ENCODE results near the gene TDRD7.
"Not testable (repeated sequence)": the region's sequence is repeated elsewhere in the genome, so short reads cannot be mapped to it uniquely, and the experiment has no call there.

The TDRD7 gene

GRCh38 chr9:97479496-97480159, 67.7 kb downstream of the TDRD7 start:
- no peak for DNase-seq (ENCODE audit: low read depth)

- no peak for DNase-seq (ENCODE audit: low read depth)
Measured at GRCh38 chr9:97480174-97480573, 68.3 kb downstream of the TDRD7 start.

DNA sequence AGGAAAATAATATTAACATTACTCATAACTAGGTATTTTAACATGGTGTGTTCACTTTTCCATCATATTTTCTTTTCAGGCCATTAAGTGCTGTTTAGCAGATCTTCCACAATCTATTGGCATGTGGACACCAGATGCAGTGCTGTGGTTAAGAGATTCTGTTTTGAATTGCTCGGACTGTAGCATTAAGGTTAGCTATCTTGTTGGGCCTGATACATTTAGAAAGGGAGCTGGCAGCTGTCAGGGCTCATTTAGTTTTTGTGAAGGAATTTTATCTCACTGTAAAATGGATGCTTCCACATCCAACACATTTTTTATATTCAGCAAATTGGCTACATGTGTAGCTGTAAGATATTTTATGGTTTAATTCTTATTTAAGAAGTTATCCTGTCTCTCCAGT, 68.9 kb downstream of the TDRD7 start:
- no peak for DNase-seq (ENCODE audit: low read depth)

GRCh38 chr9:97484134-97484533, 72.2 kb downstream of the TDRD7 start:
- DNase-seq (ENCODE audit: low read depth), result no peak

DNA sequence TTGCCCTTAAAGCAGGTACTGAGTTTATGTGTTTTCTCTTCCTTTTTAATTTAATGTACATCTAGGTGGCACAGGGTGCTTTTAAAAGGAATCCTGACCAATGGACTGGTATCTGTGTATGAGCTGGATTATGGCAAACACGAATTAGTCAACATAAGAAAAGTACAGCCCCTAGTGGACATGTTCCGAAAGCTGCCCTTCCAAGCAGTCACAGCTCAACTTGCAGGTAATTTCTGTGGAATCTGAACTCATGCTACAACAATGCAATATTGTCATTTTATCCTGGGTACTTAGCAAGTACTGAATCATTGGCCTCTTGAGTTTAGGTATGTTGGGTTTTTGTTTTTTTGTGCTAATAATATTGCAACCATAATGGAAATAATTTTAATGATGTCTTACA, 75.2 kb downstream of the TDRD7 start:
- DNase-seq (ENCODE audit: low read depth), result no peak

GRCh38 chr9:97487861-97488260, 76.0 kb downstream of the TDRD7 start:
- no peak for DNase-seq (ENCODE audit: low read depth)

DNA sequence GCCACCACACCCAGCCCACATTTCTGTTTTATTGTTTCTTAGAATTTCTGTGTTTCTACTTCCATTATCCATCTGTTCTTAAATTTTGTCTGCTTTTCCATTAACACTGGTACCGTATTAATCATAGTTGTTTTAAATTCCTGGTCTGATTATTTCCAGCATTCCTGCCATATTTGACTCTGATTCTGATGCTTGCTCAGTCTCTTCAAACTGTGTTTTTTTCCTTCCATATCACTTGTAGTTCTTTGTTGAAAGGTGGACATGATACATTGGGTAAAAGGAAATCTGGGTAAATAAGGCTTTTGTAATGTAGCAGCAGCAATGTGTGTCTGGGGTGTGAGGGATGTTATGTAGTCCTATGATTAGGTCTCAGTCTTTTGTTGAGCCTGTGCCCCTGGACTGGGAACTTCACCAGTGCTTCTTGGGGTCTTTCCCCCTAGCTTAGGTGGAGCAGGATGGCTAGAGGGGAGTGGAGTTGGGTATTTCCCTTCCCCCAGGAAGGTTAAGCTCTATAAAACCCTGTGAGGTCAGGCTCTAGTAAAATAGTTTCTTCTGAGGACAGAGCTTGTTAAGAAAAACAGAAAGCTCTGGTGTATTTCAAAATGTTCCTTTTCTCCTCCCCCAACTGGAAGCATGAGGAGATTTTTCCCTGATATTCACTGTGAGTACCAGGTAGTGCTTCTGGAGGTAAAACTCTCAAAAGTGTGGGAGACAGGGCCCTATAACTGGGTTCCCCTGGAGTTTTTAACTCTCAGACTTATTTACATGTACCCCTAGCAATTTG, 79.5 kb downstream of the TDRD7 start:
- DNase-seq (ENCODE audit: low read depth), result no peak

GRCh38 chr9:97497558-97498375, 85.9 kb downstream of the TDRD7 start:
- DNase-seq (ENCODE audit: low read depth), result not testable (repeated sequence)

DNA sequence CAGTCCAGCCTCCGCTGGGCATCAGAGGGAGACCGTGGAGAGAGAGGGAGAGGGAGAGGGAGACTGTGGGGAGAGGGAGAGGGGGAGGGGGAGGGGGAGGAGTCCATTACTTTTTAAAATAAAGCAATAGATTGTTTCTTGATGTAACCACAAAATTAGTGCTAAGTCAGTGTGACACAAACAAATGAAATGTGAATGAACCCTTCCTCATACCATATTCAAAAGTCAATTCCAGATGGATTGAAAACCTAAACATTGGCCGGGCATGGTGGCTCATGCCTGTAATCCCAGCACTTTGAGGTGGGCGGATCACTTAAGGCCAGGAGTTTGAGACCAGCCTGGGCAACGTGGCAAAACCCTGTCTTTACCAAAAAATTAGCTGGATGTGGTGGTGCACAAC, 87.0 kb downstream of the TDRD7 start:
- DNase-seq (ENCODE audit: low read depth), result not testable (repeated sequence)

GRCh38 chr9:97500263-97500662, 88.4 kb downstream of the TDRD7 start:
- DNase-seq (ENCODE audit: low read depth), result no peak

- no peak for DNase-seq (ENCODE audit: low read depth)
Measured at GRCh38 chr9:97500765-97501176, 88.9 kb downstream of the TDRD7 start.

- no peak for DNase-seq (ENCODE audit: low read depth)
Measured at GRCh38 chr9:97501177-97501971, 89.5 kb downstream of the TDRD7 start, which contains the start of gene TMOD1. TSS of gene TMOD1 (plus strand) at chr9:97501666. CDS start at chr9:97524189, 22,523 bp downstream.

DNA sequence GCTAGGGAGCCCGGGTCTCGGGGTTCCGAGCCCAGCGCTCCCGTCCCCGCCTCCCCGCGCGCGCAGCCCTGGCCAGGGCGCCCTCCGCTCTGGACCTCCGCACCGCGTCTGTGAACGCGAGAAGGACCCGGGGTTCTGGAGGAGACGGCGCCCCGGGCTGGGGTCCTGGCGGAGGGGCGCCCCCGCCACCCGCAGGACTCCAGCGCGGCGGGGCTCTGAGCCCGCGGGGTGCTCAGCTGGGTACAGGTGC, 90.0 kb downstream of the TDRD7 start:
- no peak for DNase-seq (ENCODE audit: low read depth)

- no peak for DNase-seq (ENCODE audit: low read depth)
Measured at GRCh38 chr9:97502222-97502983, 90.5 kb downstream of the TDRD7 start.

DNA sequence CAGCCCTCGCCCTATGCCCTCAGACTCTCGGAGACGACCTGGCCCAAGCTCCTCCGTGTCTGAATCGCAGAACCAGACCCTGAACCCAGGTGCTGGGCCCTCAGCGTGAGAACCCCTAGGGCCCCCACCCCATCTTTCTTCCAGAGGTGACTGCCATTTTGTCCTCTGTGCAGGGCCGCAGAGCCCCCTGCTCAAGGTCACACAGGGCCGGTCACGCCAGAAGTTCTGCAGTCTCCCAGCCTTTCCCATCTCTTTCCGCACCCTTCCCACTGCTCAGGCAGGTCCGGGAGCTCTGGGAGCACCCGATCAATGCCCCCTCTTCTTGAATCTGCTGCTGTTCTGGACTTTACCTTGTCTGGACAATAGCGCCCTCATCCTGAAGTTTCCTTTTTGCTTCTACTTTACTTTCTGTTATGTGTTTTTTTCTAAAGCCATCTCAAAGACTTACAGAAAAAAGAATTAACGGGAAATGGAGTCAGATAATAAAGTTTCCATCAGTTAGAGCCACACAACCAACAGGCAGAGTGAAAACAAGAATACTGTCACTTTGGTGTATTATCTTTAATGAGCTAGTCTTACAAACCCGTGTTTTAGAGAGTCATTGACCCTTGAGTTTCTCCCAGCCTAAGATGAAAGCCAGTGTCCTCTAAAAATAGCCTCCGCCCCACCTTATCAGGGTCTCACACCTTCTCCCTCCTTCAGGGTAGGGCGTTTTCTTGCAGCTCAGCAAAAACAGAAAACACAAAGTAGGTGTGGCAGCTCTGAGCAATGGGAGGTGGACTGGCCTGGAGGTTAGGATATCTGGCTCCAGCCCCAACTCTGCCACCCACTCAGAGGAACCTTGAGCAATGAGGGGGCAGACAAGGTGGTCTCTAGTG, 91.3 kb downstream of the TDRD7 start:
- no peak for DNase-seq (ENCODE audit: low read depth)

DNA sequence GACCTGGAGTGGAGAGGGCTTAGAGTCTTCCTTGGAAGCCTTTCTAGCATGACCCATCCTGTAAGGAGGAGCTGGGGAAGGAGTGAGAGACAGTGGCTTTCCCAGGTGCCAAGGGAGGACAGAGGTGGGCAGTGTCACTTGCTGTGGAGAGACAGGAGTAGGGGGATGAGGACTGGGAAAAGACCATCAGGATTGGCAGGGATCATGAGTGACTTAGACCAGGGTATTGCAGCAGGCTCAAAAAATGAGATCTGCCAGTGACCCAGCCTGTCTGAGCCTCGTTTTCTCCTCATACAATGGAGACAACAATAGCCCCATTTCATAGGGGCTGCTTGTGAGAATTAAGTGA, 91.9 kb downstream of the TDRD7 start:
- no peak for DNase-seq (ENCODE audit: low read depth)

DNA sequence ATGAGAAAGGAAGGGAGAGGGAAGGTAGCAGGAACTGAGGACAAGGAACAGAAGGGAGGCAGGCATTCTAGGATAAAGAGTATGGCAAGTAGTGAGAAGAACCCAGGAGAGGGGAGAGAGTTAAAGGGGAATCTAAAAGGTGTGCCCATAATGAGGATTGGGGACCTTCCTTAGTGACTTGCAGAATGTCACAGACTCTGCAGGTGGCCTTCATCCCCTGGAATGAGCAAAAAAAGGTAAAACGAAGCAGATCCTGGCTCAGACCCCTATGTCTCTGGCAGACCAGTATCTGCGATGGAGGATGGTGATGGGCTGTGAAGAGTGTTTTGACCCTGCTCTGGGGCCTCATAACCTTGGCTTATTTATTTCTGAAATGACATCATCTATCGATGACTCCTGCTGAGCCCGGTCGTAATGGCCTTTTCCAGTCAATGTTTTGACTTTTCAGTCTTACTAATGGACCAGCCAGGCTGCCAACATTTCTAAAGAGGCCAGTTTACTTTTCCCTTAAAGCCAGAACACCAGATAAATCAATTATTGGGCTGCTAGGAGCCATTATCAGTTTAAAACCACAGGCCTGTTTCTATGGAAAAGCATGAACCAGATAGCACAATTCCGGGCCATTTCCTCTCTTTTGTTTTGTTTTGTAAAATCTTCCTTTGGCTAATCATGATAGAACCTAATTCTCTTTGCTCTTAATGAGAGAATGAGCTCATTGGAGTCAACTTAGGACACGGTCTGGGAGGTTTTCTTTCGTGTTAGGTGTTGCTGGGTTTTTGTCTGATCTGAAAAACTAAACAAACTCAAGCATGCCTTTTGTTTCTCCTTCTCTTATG, 92.7 kb downstream of the TDRD7 start:
- DNase-seq (ENCODE audit: low read depth), result no peak

- no peak for DNase-seq (ENCODE audit: low read depth)
Measured at GRCh38 chr9:97505845-97506244, 93.9 kb downstream of the TDRD7 start.

- no peak for DNase-seq (ENCODE audit: low read depth)
Measured at GRCh38 chr9:97506306-97506705, 94.4 kb downstream of the TDRD7 start.

- DNase-seq (ENCODE audit: low read depth), result no peak
Measured at GRCh38 chr9:97506787-97507186, 94.9 kb downstream of the TDRD7 start.
